Smooth muscle cell (in vitro differentiated cells): ENCODE results near the gene STK32B. TPM values are rescaled to one million over a fixed set of nuclear protein-coding genes. Genes with fewer than 3 reads are reported as not detected.

Experiments
- DNase-seq: peaks from one replicate; lab custom pipeline; 2025; ENCODE audit not compliant: unreplicated experiment; lab: John Stamatoyannopoulos, UW
- H2AFZ ChIP-seq: fragments of 200-600 bp; sonication (generic); 2 replicates; pipeline ENCODE4 v1.6.0; 2016; ENCODE audit warnings: antibody characterized with exemption, low read depth, mild to moderate bottlenecking
- H3F3A ChIP-seq: fragments of 200-600 bp; sonication (generic); 2 replicates; pipeline ENCODE4 v1.6.0; 2017; ENCODE audit warnings: antibody characterized with exemption, low read depth
- H3K27ac ChIP-seq: fragments of 200-600 bp; sonication (generic); 2 replicates; pipeline ENCODE4 v1.5.1; 2016; ENCODE audit warnings: low read depth, mild to moderate bottlenecking
- H3K27me3 ChIP-seq: fragments of 200-600 bp; sonication (generic); 2 replicates; pipeline ENCODE4 v1.6.1; 2016; ENCODE audit warnings: low read depth, mild to moderate bottlenecking
- H3K36me3 ChIP-seq: fragments of 200-600 bp; sonication (generic); 2 replicates; pipeline ENCODE4 v1.5.1; 2016; ENCODE audit warnings: low read depth
- H3K4me1 ChIP-seq: fragments of 200-600 bp; sonication (generic); 2 replicates; pipeline ENCODE4 v1.5.1; 2016; ENCODE audit warnings: low read depth
- H3K4me2 ChIP-seq: fragments of 200-600 bp; sonication (generic); 2 replicates; pipeline ENCODE4 v1.6.0; 2016; ENCODE audit warnings: mild to moderate bottlenecking
- H3K4me3 ChIP-seq: fragments of 200-600 bp; sonication (generic); 2 replicates; pipeline ENCODE4 v1.5.1; 2016; ENCODE audit warnings: mild to moderate bottlenecking
- H3K79me2 ChIP-seq: fragments of 200-600 bp; sonication (generic); 2 replicates; pipeline ENCODE4 v1.6.0; 2016; ENCODE audit warnings: low read depth, mild to moderate bottlenecking
- H3K9ac ChIP-seq: fragments of 200-600 bp; sonication (generic); 2 replicates; pipeline ENCODE4 v1.6.0; 2016; ENCODE audit warnings: low read depth
- H3K9me3 ChIP-seq: fragments of 200-600 bp; sonication (generic); replicated peaks from 2 replicates; pipeline ENCODE4 v1.5.1; 2016; ENCODE audit warnings: low read depth
- H4K20me1 ChIP-seq: fragments of 200-600 bp; sonication (generic); 2 replicates; pipeline ENCODE4 v1.6.0; 2016; ENCODE audit warnings: low read depth
- CTCF ChIP-seq: fragments of 200-600 bp; sonication (generic); IDR thresholded peaks from 2 replicates; pipeline ENCODE4 v1.5.1; 2017; ENCODE audit warnings: borderline replicate concordance, mild to moderate bottlenecking, antibody characterized with exemption; ENCODE audit not compliant: insufficient read depth, poor library complexity, severe bottlenecking
- WGBS: methylation state at CpG from one replicate; pipeline ENCODE4 v1.1.7; 2016; ENCODE audit warnings: low lambda C conversion rate; 5-methylcytosine and 5-hydroxymethylcytosine counted together
- polyA plus RNA-seq: library from polyadenylated mRNA; unstranded; fragments of >200 nt; fragmentation: Nextera tagmentation; extraction: Ambion mirVana; gene quantifications from 2 replicates; pipeline ENCODE4 v1.2.1, GENCODE V29; 2016
- total RNA-seq: library from RNA; depleted of rRNA; stranded (reverse); fragments of >200 nt; gene quantifications from 2 replicates; pipeline ENCODE4 v1.2.3, GENCODE V29; 2014

STK32B gene
- total and polyA plus RNA-seq, 2 experiments from 2014 or later, result 3.5 to 4.0 TPM

- H3K4me2 ChIP-seq, result peak overlapping the region; percentile 24
- no peaks in the 10 kb centered on the region for H3K27me3 ChIP-seq
- H3K4me1 ChIP-seq, result no peaks in the 10 kb centered on the region
- no peak overlapping the region for H2AFZ ChIP-seq
- H3F3A ChIP-seq, result peaks cover 3% of the 10 kb centered on the region
- no peak overlapping the region for H3K9ac ChIP-seq
- H3K27ac ChIP-seq, result peak overlapping the region; percentile 1
- H4K20me1 ChIP-seq, result no peaks in the 10 kb centered on the region
- WGBS, result 39% methylated on average over 9 of the region's 9 CpGs
- TF ChIP-seq CTCF, result no peak
- no peaks in the 10 kb centered on the region for H3K79me2 ChIP-seq
- peaks cover 2% of the 10 kb centered on the region for H3K9me3 ChIP-seq
- no peaks in the 10 kb centered on the region for H3K36me3 ChIP-seq
- no peak overlapping the region for H3K4me3 ChIP-seq
- no peak for DNase-seq
Observed at GRCh38 chr4:5040856-5041620, 10.2 kb upstream of the STK32B start.

- H3K4me2 ChIP-seq, result peak overlapping the region; percentile 24
- no peaks in the 10 kb centered on the region for H3K27me3 ChIP-seq
- 41% methylated on average over 7 of the region's 7 CpGs for WGBS
- peak overlapping the region; percentile 1 for H3K27ac ChIP-seq
- H3F3A ChIP-seq, result peaks cover 3% of the 10 kb centered on the region
- no peak for DNase-seq
- no peak overlapping the region for H3K9ac ChIP-seq
- H3K4me1 ChIP-seq, result no peaks in the 10 kb centered on the region
- H3K36me3 ChIP-seq, result no peaks in the 10 kb centered on the region
- H2AFZ ChIP-seq, result no peak overlapping the region
- peaks cover 6% of the 10 kb centered on the region for H3K9me3 ChIP-seq
- no peaks in the 10 kb centered on the region for H3K79me2 ChIP-seq
- H4K20me1 ChIP-seq, result no peaks in the 10 kb centered on the region
- no peak for TF ChIP-seq CTCF
- no peak overlapping the region for H3K4me3 ChIP-seq
Observed at GRCh38 chr4:5041699-5042098, 9.6 kb upstream of the STK32B start.

GRCh38 chr4:5043579-5043978 is 7.7 kb upstream of the STK32B start:
- 82% methylated on average over 6 of the region's 6 CpGs for WGBS

More at GRCh38 chr4:5043579-5043978, 7.7 kb upstream of the STK32B start:
- Histone ChIP-seq H3K27me3 (no peaks in the 10 kb centered on the region), H3K4me3 (no peak overlapping the region), H3K79me2 (no peaks in the 10 kb centered on the region), H3F3A (peaks cover 3% of the 10 kb centered on the region), H2AFZ (no peak overlapping the region), H3K9ac (no peak overlapping the region), H4K20me1 (no peaks in the 10 kb centered on the region), H3K4me2 (no peak overlapping the region), H3K27ac (no peak overlapping the region), H3K36me3 (no peaks in the 10 kb centered on the region), H3K4me1 (no peaks in the 10 kb centered on the region), H3K9me3 (peaks cover 6% of the 10 kb centered on the region)
- no peak for DNase-seq
- no peak for TF ChIP-seq CTCF
